GM19035 (cell line): ENCODE measurements around the gene ICAM5.
"Not testable (repeated sequence)": the region's sequence is repeated elsewhere in the genome, so short reads cannot be mapped to it uniquely, and the experiment has no call there.

Experiments used
- ATAC-seq: cut with Tn5 transposase; IDR thresholded peaks from one replicate; pipeline ENCODE4 v1.9.1; 2021; ENCODE audit not compliant: unreplicated experiment

The ICAM5 gene

GRCh38 chr19:10318807-10319682 is 29.3 kb downstream of the ICAM5 start:
- no peak for ATAC-seq

GRCh38 chr19:10320602-10321416 is 31.1 kb downstream of the ICAM5 start:
- ATAC-seq, result no peak

GRCh38 chr19:10321417-10321797 is 31.7 kb downstream of the ICAM5 start:
- ATAC-seq, result no peak

DNA sequence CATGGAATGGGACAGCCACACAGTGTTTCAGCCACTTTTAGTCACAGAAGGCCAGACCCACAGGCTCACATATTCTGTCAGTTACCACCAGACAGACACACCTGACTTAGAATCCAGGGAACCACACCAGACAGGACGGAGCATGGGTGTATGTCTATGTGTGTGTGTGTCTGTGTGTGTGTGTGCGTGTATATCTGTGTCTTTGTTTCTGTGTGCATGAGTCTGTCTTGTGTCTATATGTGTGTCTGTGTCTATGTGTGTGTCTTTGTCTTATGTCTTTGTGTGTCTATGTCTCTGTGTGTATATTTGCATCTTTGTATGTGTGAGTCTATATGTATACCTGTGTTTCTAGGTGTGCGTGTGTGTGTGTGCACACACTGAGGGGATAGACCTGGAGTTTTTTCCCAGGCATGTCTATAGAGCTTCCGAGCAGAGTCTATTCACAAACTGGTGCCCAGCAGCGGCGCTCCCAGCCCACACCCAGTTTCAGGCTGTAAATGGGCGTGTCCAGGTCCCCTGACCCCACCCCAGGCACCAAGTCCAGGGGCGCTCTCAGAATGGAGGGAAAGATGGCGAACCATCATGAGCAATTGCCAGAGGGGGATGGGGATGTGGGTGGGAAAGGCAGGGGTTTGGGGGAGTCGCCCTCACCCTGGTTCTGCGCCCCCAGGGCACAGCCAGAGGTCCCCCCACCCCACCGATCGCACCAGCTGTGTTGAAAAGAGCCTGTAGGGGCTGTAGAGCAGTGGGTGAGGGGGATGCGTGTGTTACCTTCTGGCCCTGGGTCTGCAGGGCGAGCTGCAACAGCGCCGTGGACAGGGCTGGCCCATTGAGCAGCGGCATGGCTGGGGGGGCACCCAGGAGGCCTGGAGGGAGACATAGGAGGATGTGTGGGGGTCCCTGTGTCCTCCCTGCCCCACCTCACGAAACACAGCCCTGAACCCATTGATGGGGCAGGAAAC is 32.4 kb downstream of the ICAM5 start:
- ATAC-seq, result no peak

DNA sequence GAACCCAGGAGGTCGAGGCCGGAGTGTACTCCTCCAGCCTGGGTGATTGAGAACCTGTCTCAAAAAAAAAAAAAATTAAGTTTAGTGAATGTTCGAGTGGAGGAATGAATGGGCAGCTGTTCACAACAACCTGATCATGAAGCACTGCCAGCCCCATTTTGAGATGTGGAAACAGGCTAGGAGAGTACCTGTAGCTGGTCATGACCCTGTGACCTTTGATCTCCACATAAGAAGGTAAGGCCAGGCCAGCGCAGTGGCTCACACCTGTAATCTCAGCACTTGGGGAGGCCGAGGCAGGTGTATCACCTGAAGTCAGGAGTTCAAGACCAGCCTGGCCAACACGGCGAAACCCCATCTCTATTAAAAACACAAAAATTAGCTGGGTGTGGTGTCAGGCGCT is 36.0 kb downstream of the ICAM5 start:
- ATAC-seq, result no peak

DNA sequence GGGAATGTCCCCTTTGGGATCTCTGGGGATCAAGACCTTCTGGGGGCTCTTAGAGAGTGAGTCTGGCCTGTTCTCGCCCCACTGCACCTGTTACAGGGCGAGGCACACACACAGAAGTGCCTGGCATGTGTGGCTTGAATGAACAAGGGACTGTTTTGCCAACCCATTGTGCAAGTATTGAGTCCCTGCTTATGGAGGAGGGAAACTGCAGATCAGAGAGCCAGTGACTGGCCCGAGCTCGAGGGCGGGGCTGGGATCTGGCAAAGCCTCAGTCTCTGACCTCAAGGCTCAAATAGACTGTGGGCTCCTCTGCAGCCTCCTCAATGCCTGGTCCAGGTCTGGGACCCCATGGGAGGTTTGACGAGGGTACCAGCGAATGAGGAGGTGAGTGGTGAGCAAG is 38.0 kb downstream of the ICAM5 start:
- no peak for ATAC-seq

DNA sequence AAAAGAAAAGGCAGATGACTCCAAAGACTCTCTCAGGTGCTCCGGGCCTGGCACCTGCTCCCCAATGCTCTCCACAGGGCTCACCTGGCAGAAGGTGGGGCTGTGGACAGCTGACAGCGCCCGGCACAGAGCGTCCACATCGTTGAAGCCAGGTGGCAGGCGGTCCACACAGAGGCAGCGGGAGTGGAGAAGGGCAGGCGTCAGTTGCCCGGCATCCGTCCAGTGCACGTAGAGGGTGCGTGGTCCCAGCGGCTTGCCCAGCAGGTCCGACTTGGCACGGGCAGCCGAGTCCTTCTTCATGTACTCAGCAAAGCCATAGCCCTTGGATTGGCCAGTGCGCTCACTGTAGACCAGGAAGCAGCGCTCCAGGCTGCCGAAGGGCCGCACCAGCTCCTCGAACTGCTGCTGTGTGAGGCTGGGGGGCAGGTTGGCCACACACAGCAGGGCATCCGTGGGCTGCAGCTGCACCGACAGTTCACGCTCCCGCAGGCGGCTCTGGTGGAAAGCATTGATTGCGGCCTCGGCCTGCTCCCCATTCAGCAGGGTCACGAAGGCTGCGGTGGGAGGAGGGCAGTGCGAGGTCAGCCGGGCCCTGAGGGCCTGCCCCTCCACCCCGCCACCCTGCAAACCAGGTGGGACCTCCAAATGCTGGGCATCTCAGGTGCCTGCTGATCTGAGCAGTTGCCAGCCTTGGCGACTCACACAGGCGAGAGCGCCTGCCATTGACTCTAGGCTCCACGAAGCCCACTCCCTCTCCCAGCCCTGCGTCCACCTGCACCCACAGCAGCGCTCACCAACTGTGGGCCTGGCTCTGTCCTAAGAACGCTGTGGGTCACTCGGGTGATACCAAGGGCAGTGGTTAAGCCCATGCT is 39.0 kb downstream of the ICAM5 start:
- ATAC-seq, result no peak

DNA sequence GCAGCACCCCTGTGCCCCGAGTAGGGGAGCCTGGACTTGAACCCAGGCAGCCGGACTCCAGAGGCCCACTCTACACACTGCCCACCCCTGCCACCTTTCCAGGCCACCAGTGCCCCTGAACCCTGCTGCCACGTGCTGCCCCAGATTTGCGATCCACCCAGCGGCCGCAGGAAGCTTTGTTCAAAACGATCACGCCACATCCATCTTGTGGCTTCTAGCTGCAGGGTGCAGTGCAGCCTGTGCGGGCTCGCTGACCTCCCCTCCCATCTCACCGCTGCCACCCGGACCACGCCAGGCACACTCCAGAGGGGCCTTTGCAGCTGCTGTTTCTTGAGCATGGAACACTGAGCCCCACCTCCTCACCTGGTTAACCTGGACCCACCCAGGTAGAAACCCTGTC is 39.8 kb downstream of the ICAM5 start:
- ATAC-seq, result no peak

GRCh38 chr19:10332158-10332964 is 42.6 kb downstream of the ICAM5 start:
- no peak for ATAC-seq

- ATAC-seq, result peak; percentile 87
These were observed 43.4 kb downstream of the ICAM5 start, which contains the start of gene RAVER1 for GRCh38 chr19:10332965-10333757. Gene RAVER1, minus strand, starts transcription at chr19:10333529. Its CDS starts 22 bp downstream, at chr19:10333507.

GRCh38 chr19:10333758-10334587 is 44.2 kb downstream of the ICAM5 start:
- ATAC-seq, result peak; percentile 3

- no peak for ATAC-seq
These were observed 45.0 kb downstream of the ICAM5 start for GRCh38 chr19:10334588-10335351.

- ATAC-seq, result no peak
These were observed 45.7 kb downstream of the ICAM5 start for GRCh38 chr19:10335352-10335985.

- ATAC-seq, result not testable (repeated sequence)
These were observed 47.0 kb downstream of the ICAM5 start for GRCh38 chr19:10336725-10337124.

DNA sequence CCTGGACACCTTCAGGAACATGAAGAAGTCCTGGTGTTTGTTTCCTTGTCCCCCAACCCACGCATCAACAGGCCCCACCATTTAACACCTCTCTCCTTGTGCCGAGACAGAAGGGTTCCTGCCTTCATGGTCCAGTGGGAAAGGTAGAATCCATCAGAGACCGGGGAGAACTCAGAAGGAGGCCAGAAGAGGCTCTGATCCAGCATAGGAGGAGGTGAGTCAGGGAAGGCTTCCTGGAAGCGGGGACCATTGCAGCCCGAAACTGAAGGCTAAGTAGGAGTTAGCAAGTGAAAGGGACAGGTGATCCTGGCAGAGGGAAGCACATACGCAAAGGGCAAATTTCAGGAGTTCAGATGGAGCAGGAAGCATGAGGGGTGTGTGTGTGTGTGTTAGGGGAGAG is 49.2 kb downstream of the ICAM5 start:
- no peak for ATAC-seq

DNA sequence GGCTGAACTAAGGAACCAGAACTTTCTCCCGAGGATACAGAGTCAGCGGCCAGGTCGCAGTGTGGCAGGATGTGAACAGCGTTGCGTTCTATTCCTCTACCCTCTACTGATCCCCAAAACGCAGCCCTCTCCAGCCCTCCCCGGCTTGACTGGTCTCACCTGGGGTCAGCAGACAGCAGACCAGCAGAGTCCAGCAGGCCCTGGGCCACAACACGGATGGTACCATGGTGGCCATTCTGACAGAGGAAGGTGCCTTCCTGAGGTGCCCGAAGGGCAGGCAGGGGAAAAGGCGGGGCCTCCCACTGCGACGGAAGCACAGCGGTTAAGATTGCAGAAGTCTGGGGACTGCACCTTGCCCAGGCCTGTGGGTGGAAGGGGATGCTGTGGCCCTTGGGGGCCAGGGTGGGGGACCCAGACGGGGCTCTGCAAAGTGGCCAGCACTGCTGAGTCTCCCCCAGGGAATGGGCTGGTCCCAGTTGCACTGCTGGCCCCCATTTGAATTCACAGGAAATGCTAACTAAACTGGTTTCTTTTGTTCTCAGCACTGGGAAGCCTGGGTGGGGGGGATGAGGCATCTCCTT is 49.7 kb downstream of the ICAM5 start, which contains the start of gene ICAM3:
TSS of gene ICAM3 (minus strand) at position 245 of the 581 bp plus-strand sequence. CDS start at position 235, 10 bp downstream.
- ATAC-seq, result peak; percentile 66
